Measurements from ENCODE around the gene CENPP. TPM values are rescaled to one million over a fixed set of nuclear protein-coding genes. Genes with fewer than 3 reads are reported as not detected.

Gene CENPP
- total RNA-seq, 4 donors from 2014 or later, result 2.8 to 51.2 (median 4.9) TPM

- no peak for DNase-seq
- H3K36me3 ChIP-seq, result no peaks in the 10 kb centered on the region
- TF ChIP-seq POLR2A (IDR thresholded peaks at IDR 0.05), result no peak
- no peak for TF ChIP-seq CTCF (IDR thresholded peaks at IDR 0.05)
- no peaks in the 10 kb centered on the region for H3K27me3 ChIP-seq
- no peaks in the 10 kb centered on the region for H3K9me3 ChIP-seq
- no peak overlapping the region for H3K4me3 ChIP-seq
- H3K27ac ChIP-seq, result no peak overlapping the region
- no peaks in the 10 kb centered on the region for H3K4me1 ChIP-seq
Observed at GRCh38 chr9:92513349-92513748, 187.6 kb downstream of the CENPP start.

- H3K4me1 ChIP-seq, result no peaks in the 10 kb centered on the region
- H3K9me3 ChIP-seq, result no peaks in the 10 kb centered on the region
- no peaks in the 10 kb centered on the region for H3K36me3 ChIP-seq
- no peak overlapping the region for H3K4me3 ChIP-seq
- no peak overlapping the region for H3K27ac ChIP-seq
- no peak for DNase-seq
- TF ChIP-seq CTCF (IDR thresholded peaks at IDR 0.05), result no peak
- TF ChIP-seq POLR2A (IDR thresholded peaks at IDR 0.05), result no peak
- no peaks in the 10 kb centered on the region for H3K27me3 ChIP-seq
Observed at GRCh38 chr9:92514635-92515034, 188.9 kb downstream of the CENPP start.

GRCh38 chr9:92516521-92516920, 190.8 kb downstream of the CENPP start:
- H3K27me3 ChIP-seq, result no peaks in the 10 kb centered on the region
- no peaks in the 10 kb centered on the region for H3K36me3 ChIP-seq
- no peak for DNase-seq
- no peaks in the 10 kb centered on the region for H3K4me1 ChIP-seq
- H3K27ac ChIP-seq, result no peak overlapping the region
- no peak overlapping the region for H3K4me3 ChIP-seq
- TF ChIP-seq POLR2A (IDR thresholded peaks at IDR 0.05), result no peak
- no peak for TF ChIP-seq CTCF (IDR thresholded peaks at IDR 0.05)
- no peaks in the 10 kb centered on the region for H3K9me3 ChIP-seq

- DNase-seq, result no peak
- no peak overlapping the region for H3K4me3 ChIP-seq
- no peak for TF ChIP-seq CTCF (IDR thresholded peaks at IDR 0.05)
- no peak for TF ChIP-seq POLR2A (IDR thresholded peaks at IDR 0.05)
- no peaks in the 10 kb centered on the region for H3K9me3 ChIP-seq
- H3K4me1 ChIP-seq, result no peaks in the 10 kb centered on the region
- H3K27ac ChIP-seq, result no peak overlapping the region
- no peaks in the 10 kb centered on the region for H3K27me3 ChIP-seq
- no peaks in the 10 kb centered on the region for H3K36me3 ChIP-seq
Observed at GRCh38 chr9:92517046-92517445, 191.3 kb downstream of the CENPP start.

GRCh38 chr9:92518199-92518598, 192.4 kb downstream of the CENPP start:
- Histone ChIP-seq H3K4me3 (no peak overlapping the region), H3K36me3 (no peaks in the 10 kb centered on the region), H3K9me3 (no peaks in the 10 kb centered on the region), H3K27me3 (no peaks in the 10 kb centered on the region), H3K4me1 (no peaks in the 10 kb centered on the region), H3K27ac (no peak overlapping the region)
- DNase-seq, result no peak
- no peak for TF ChIP-seq CTCF (IDR thresholded peaks at IDR 0.05)
- TF ChIP-seq POLR2A (IDR thresholded peaks at IDR 0.05), result no peak

GRCh38 chr9:92520837-92521236, 195.1 kb downstream of the CENPP start:
- Histone ChIP-seq H3K36me3 (no peaks in the 10 kb centered on the region), H3K27ac (no peak overlapping the region), H3K4me3 (no peak overlapping the region), H3K4me1 (no peaks in the 10 kb centered on the region), H3K27me3 (no peaks in the 10 kb centered on the region), H3K9me3 (no peaks in the 10 kb centered on the region)
- no peak for DNase-seq
- TF ChIP-seq CTCF (IDR thresholded peaks at IDR 0.05) (no peak), POLR2A (IDR thresholded peaks at IDR 0.05) (no peak)
